Stomach (tissue), 9 donors: Measurements from ENCODE around the gene PRKCZ. TPM values are rescaled to one million over a fixed set of nuclear protein-coding genes. Genes with fewer than 3 reads are reported as not detected.

Experiments
- DNase-seq, 2 donors: peaks; one replicate each; pipeline versions ENCODE4 v3.0.0 to v3.0.0-alpha.2; 2013 to 2019
- H3K27ac ChIP-seq, 5 donors: fragments of 200-600 bp in 4 of 5; sonication (generic) in 4 of 5; one replicate each; pipeline ENCODE4 v1.5.1; 2013 to 2019; ENCODE audit warnings: mild to moderate bottlenecking in 1 of 5, moderate library complexity in 1 of 5
- H3K27me3 ChIP-seq, 3 donors: fragments of 200-600 bp; sonication (generic); one replicate each; pipeline ENCODE4 v1.5.1; 2017 to 2019; ENCODE audit warnings: mixed run types in 1 of 3
- H3K36me3 ChIP-seq, 4 donors: fragments of 200-600 bp; sonication (generic); 1 replicate in 3 of 4; 2 replicates in 1 of 4; pipeline ENCODE4 v1.5.1; 2016 to 2019
- H3K4me1 ChIP-seq, 4 donors: fragments of 200-600 bp; sonication (generic); one replicate each; pipeline ENCODE4 v1.5.1; 2016 to 2019
- H3K4me3 ChIP-seq, 4 donors: fragments of 200-600 bp; sonication (generic) in 3 of 4; one replicate each; pipeline ENCODE4 v1.5.1; 2016 to 2019; ENCODE audit warnings: mild to moderate bottlenecking in 1 of 4
- H3K9me3 ChIP-seq, 4 donors: fragments of 200-600 bp; sonication (generic); one replicate each; pipeline ENCODE4 v1.5.1; 2016 to 2019
- EP300 ChIP-seq: sonication (generic); formaldehyde crosslinking; IDR thresholded peaks from one replicate; pipeline ENCODE4 v1.6.1; 2017; ENCODE audit warnings: antibody characterized with exemption
- POLR2A ChIP-seq, 4 donors: fragments of 450-650 bp; IDR thresholded peaks; one replicate each; pipeline ENCODE4 v1.6.1; 2016; ENCODE audit warnings: antibody characterized with exemption in 4 of 4, control low read depth in 2 of 4, mild to moderate bottlenecking in 1 of 4, moderate library complexity in 1 of 4
- POLR2AphosphoS5 ChIP-seq, 3 donors: sonication (generic); formaldehyde crosslinking; IDR thresholded peaks; one replicate each; pipeline ENCODE4 v1.6.1; 2016; ENCODE audit warnings: antibody characterized with exemption in 3 of 3
- WGBS, 5 donors: extraction: QIAGEN DNeasy Blood & Tissue Kit in 3 of 5; methylation state at CpG; one replicate each; pipeline versions ENCODE4 v1.1.5 to v1.1.7; 2013 to 2018; 5-methylcytosine and 5-hydroxymethylcytosine counted together
- intact Hi-C: fragments of 100-400 bp; cut with DNase I; formaldehyde crosslinking; loops from one replicate; pipeline ENCODE4 v1.15.1; 2023; ENCODE audit warnings: low total_unique reads
- polyA plus RNA-seq, 3 donors: library from polyadenylated mRNA; stranded (reverse); fragments of 200-250 nt; gene quantifications; one replicate each; pipeline ENCODE4 v1.2.3, GENCODE V29; 2013
- total RNA-seq, 5 donors: library from RNA; depleted of rRNA; stranded (reverse); fragments of >200 nt; gene quantifications; one replicate each; pipeline versions ENCODE4 v1.1.0 to v1.2.3, GENCODE V29; 2014 to 2016
- TF ChIP-seq, protein P1 (sequence below), 7 experiments: fragments of 450-650 bp in 4 of 7; fragments of 200-600 bp in 3 of 7; sonication (generic) in 3 of 7; IDR thresholded peaks; one replicate each; pipeline ENCODE4 v1.5.1; 2016 to 2019; ENCODE audit warnings: antibody characterized with exemption in 7 of 7, control low read depth in 2 of 7, mild to moderate bottlenecking in 1 of 7
- donor health status: healthy with polysubstance abuse.
- donor health status: Bipolar disorder and iron deficiency.
- donor health status: healthy.

Gene PRKCZ
- total and polyA plus RNA-seq, 8 donors, result 11.1 to 55.8 (median 25.5) TPM

DNA sequence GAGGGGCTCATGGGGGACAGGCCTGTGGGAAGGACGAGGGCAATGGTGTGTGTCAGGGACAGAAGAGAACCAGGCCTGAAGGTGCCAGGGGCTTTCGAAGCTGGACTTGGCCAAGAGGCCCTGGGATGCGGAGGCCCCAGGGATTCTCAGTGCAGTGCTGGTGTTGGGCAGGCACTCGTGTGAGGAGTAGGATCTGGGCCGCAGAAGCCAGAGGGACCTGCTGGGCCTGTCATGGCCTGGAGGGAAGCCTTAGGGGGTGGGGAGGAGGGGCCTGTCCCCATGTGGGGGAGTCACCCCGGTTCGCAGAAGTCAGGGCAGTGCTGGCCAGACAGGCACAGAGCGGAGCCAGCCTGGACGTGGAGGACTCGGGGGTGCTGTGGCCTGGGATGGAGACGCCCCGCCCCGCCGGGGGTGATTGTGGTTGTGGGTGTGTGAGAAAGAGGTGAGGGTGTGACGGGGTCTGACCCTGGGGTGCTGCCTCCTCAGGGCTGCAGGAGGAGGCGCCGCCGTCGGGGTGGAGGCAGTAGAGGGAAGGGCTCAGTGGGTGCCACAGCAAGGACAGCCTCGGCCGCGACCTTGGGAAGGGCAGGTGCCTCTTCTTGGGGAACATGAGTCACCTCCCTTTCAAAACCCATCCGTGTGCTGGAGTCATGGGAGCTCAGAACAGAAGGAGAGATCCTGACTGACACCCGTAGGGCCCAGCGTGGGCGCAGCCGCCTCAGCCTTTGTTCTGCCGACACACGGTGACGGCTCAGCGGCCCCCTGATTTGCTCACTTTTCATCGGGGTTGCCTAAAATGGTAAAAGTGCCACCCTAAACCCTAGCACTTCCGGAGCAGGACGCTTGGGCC is 110.5 kb downstream of the PRKCZ start:
- H3K4me3 ChIP-seq, result no peak overlapping the region
- peaks cover 0 to 2% (median 0%) of the 10 kb centered on the region in 4 donors for H3K9me3 ChIP-seq
- 89 to 93% (median 92%) methylated on average over 34 of the region's 34 CpGs for WGBS, 5 donors
- no peaks in the 10 kb centered on the region for H3K4me1 ChIP-seq
- no peak for TF ChIP-seq POLR2A (IDR thresholded peaks at IDR 0.05)
- TF ChIP-seq EP300, result no peak
- TF ChIP-seq, protein P1, sequence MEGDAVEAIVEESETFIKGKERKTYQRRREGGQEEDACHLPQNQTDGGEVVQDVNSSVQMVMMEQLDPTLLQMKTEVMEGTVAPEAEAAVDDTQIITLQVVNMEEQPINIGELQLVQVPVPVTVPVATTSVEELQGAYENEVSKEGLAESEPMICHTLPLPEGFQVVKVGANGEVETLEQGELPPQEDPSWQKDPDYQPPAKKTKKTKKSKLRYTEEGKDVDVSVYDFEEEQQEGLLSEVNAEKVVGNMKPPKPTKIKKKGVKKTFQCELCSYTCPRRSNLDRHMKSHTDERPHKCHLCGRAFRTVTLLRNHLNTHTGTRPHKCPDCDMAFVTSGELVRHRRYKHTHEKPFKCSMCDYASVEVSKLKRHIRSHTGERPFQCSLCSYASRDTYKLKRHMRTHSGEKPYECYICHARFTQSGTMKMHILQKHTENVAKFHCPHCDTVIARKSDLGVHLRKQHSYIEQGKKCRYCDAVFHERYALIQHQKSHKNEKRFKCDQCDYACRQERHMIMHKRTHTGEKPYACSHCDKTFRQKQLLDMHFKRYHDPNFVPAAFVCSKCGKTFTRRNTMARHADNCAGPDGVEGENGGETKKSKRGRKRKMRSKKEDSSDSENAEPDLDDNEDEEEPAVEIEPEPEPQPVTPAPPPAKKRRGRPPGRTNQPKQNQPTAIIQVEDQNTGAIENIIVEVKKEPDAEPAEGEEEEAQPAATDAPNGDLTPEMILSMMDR (IDR thresholded peaks at IDR 0.05), result no peak
- TF ChIP-seq POLR2AphosphoS5 (IDR thresholded peaks at IDR 0.05), result no peak
- peaks cover 0 to 51% (median 49%) of the 10 kb centered on the region in 4 donors for H3K36me3 ChIP-seq
- H3K27ac ChIP-seq, result no peak overlapping the region
- DNase-seq, result no peak
- intact Hi-C loops, result no loop called here
- H3K27me3 ChIP-seq, result no peaks in the 10 kb centered on the region

DNA sequence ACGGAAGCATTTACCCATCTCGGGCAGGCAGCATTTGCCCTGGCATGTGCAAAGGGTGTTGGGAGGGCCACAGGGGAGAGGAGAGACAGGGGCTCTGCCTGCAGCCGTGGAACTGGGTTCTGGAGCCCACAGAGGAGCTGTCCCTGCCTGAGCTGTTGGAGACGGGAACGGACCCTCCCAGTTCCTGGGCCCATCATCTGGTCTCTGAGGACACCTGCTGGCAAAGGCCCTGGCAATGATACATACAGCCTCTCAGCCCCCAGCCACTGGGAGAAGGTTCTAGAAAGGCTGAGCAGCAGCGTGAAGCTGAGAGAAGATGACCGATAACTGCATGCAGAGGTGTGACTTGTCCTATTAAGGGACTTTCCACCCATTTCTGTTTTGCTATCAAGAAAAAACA is 113.0 kb downstream of the PRKCZ start:
- no peak for TF ChIP-seq POLR2AphosphoS5 (IDR thresholded peaks at IDR 0.05)
- TF ChIP-seq POLR2A (IDR thresholded peaks at IDR 0.05), result no peak
- TF ChIP-seq, protein P1 (IDR thresholded peaks at IDR 0.05), result no peak
- no peak for TF ChIP-seq EP300
- WGBS, 5 donors, result 82 to 95% (median 89%) methylated on average over 4 to 7 of the region's 7 CpGs
- H3K36me3 ChIP-seq, result peaks cover 0 to 33% (median 27%) of the 10 kb centered on the region in 4 donors
- DNase-seq, result no peak
- no peaks in the 10 kb centered on the region for H3K27me3 ChIP-seq
- H3K4me1 ChIP-seq, result no peaks in the 10 kb centered on the region
- peaks cover 0 to 2% (median 0%) of the 10 kb centered on the region in 4 donors for H3K9me3 ChIP-seq
- H3K27ac ChIP-seq, result no peak overlapping the region
- intact Hi-C loops, result no loop called here
- no peak overlapping the region for H3K4me3 ChIP-seq

DNA sequence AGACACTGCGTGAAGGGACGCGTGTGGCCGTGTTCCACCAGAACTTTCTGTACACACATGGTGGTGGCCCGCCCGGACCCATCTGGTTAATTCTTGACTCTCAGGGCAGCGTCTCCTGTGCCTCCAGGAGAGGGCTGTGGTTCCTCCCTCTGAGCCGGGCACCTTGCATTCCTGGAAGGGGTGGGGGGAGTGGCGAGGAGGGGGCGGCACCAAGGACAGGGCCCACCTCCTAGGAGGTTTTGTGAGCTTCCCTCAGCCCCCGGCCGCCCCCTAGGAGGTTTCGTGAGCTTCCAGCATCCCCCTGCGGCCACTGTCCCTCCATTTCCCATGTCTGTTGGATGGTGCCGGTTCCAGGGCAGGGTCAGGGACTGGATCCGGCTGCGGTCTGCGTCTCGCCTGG is 115.4 kb downstream of the PRKCZ start:
- TF ChIP-seq POLR2AphosphoS5 (IDR thresholded peaks at IDR 0.05) (no peak), EP300 (no peak), POLR2A (IDR thresholded peaks at IDR 0.05) (no peak)
- TF ChIP-seq, protein P1 (IDR thresholded peaks at IDR 0.05), result no peak
- Histone ChIP-seq H3K4me1 (no peaks in the 10 kb centered on the region), H3K4me3 (no peak overlapping the region), H3K36me3 (peaks cover 0 to 20% (median 10%) of the 10 kb centered on the region in 4 donors), H3K9me3 (peaks cover 0 to 2% (median 0%) of the 10 kb centered on the region in 4 donors), H3K27ac (no peak overlapping the region), H3K27me3 (no peaks in the 10 kb centered on the region)
- 83 to 92% (median 91%) methylated on average over 17 to 19 of the region's 19 CpGs for WGBS, 5 donors
- intact Hi-C loops, result no loop called here
- no peak for DNase-seq

DNA sequence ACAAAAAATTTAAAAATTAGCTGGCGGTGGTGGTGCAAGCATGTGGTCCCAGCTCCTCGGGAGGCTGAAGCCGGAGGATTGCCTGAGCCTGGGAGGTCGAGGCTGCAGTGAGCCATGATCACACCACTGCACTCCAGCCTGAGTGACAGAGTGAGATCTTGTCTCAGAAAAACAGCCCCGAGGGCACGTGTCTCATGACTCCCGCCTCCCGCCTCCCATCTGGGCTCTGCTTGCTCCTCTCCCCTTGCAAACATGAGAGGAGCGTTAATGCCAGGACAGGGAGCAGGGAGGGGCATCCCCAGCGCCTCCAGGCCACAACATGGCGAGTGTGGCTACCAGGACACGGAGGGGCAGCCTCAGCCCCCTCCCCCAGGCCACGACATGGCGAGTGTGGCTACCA is 116.0 kb downstream of the PRKCZ start:
- no peak overlapping the region for H3K27ac ChIP-seq
- H3K4me1 ChIP-seq, result no peaks in the 10 kb centered on the region
- peaks cover 0 to 20% (median 10%) of the 10 kb centered on the region in 4 donors for H3K36me3 ChIP-seq
- intact Hi-C loops, result no loop called here
- H3K9me3 ChIP-seq, result peaks cover 0 to 2% (median 0%) of the 10 kb centered on the region in 4 donors
- H3K27me3 ChIP-seq, result no peaks in the 10 kb centered on the region
- H3K4me3 ChIP-seq, result no peak overlapping the region
- DNase-seq, result no peak
- WGBS, 5 donors, result 84 to 88% (median 84%) methylated on average over 13 to 14 of the region's 14 CpGs
- no peak for TF ChIP-seq EP300
- no peak for TF ChIP-seq POLR2A (IDR thresholded peaks at IDR 0.05)
- TF ChIP-seq, protein P1 (IDR thresholded peaks at IDR 0.05), result no peak
- no peak for TF ChIP-seq POLR2AphosphoS5 (IDR thresholded peaks at IDR 0.05)
